CD8-positive, alpha-beta memory T cell (primary cell): ENCODE data around the gene ZNF394. TPM values are rescaled to one million over a fixed set of nuclear protein-coding genes. Genes with fewer than 3 reads are reported as not detected.

Experiments used
- CTCF ChIA-PET: fragments of 350-600 bp; sonication (Branson Sonifier 250); formaldehyde crosslinking; loops from one replicate; lab custom pipeline; 2021; ENCODE audit warnings: antibody characterized with exemption; lab: Charles Lee
- POLR2A ChIA-PET: fragments of 350-600 bp; sonication (Branson Sonifier 250); formaldehyde crosslinking; loops from one replicate; lab custom pipeline; 2021; ENCODE audit warnings: antibody characterized with exemption; lab: Charles Lee
- DNase-seq, 5 donors: peaks; one replicate each; pipeline versions ENCODE4 v3.0.0 to v3.0.0-alpha.2; 2020 to 2022; ENCODE audit warnings: mixed read lengths in 1 of 5
- H3K27ac ChIP-seq: one replicate; pipeline ENCODE4 v1.7.0; 2013; ENCODE audit warnings: low read depth, mild to moderate bottlenecking, low read length, moderate library complexity
- H3K27me3 ChIP-seq: 2 replicates; pipeline ENCODE4 v1.7.0; 2013; ENCODE audit warnings: low read length, mild to moderate bottlenecking; ENCODE audit not compliant: insufficient read depth, poor library complexity, severe bottlenecking
- H3K36me3 ChIP-seq: 2 replicates; pipeline ENCODE4 v1.7.0; 2013; ENCODE audit warnings: mild to moderate bottlenecking, low read length, moderate library complexity; ENCODE audit not compliant: insufficient read depth
- H3K4me1 ChIP-seq: 2 replicates; pipeline ENCODE4 v1.7.0; 2013; ENCODE audit warnings: mild to moderate bottlenecking, low read length, moderate library complexity; ENCODE audit not compliant: insufficient read depth
- H3K4me3 ChIP-seq: 2 replicates; pipeline ENCODE4 v1.7.0; 2013; ENCODE audit warnings: mild to moderate bottlenecking, low read length
- H3K9me3 ChIP-seq: 2 replicates; pipeline ENCODE4 v1.7.0; 2013; ENCODE audit warnings: mild to moderate bottlenecking, low read length
- H3K27ac Mint-ChIP-seq, 8 donors: one replicate each; pipeline ENCODE4 v1.8.0; 2020 to 2021; ENCODE audit warnings: mixed read lengths in 8 of 8, mild to moderate bottlenecking in 6 of 8, inconsistent platforms in 3 of 8, moderate library complexity in 3 of 8
- H3K27me3 Mint-ChIP-seq, 2 donors: one replicate each; pipeline ENCODE4 v1.8.0; 2020 to 2021; ENCODE audit warnings: mixed read lengths in 2 of 2, mild to moderate bottlenecking in 1 of 2, moderate library complexity in 1 of 2
- H3K36me3 Mint-ChIP-seq, 3 donors: one replicate each; pipeline ENCODE4 v1.8.0; 2020 to 2021; ENCODE audit warnings: mixed read lengths in 3 of 3, inconsistent platforms in 1 of 3, mild to moderate bottlenecking in 1 of 3
- H3K4me1 Mint-ChIP-seq, 3 donors: one replicate each; pipeline ENCODE4 v1.8.0; 2020 to 2021; ENCODE audit warnings: mixed read lengths in 3 of 3, inconsistent platforms in 1 of 3, mild to moderate bottlenecking in 1 of 3
- H3K4me3 Mint-ChIP-seq, 7 donors: one replicate each; pipeline ENCODE4 v1.8.0; 2020 to 2021; ENCODE audit warnings: mixed read lengths in 7 of 7, mild to moderate bottlenecking in 6 of 7, moderate library complexity in 4 of 7, inconsistent platforms in 2 of 7
- H3K9me3 Mint-ChIP-seq, 5 donors: one replicate each; pipeline ENCODE4 v1.8.0; 2020 to 2022; ENCODE audit warnings: mixed read lengths in 5 of 5, mild to moderate bottlenecking in 3 of 5, moderate library complexity in 2 of 5, inconsistent platforms in 1 of 5
- polyA plus RNA-seq: library from polyadenylated mRNA; unstranded; fragments of 300-500 nt; fragmentation: Illumina TruSeq; gene quantifications from one replicate; pipeline ENCODE4 v1.2.3, GENCODE V29; 2021
- total RNA-seq, 2 experiments: library from RNA; stranded (reverse); gene quantifications; one replicate each; pipeline ENCODE4 v1.2.3, GENCODE V29; 2021

Gene ZNF394
- total and polyA plus RNA-seq, 3 experiments from 2014 or later = 34.1 to 65.6 (median 35.0) TPM

DNA sequence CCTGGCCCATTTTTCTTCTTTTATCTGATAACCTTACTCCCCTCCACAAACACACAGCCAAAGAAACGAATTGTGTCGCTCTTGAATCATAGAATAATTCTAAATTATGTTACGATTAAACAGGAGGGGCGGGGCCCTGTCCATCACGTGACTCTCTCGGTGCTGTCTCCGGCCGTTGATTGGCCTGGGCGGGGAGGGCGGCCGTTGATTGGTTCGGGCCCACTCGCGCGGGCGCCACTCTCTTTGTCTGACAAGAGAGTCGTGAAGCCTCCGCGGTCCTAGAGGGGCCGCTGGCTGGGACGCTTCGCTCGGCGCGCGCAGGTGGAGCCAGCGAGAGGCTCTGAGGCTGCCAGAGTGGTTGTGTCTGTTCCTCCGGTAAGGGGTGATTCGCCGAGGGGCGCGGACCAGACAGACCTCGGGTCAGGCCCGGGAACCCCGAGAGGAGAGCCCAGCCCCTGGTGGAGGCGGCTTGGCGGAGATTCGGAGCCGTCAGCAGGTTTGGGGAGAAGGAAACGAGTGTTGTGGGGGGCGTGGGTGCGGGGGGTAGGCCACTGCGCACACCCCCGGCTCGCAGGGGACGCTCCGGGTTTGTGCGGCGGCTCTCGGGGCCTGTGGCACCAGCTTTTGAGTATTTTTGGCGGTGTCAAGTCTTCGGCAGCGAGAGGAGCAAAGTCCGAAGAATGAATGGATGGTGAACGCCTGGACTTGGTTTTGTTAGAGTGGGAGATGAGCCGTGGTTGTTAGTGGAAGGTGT, 27.3 kb downstream of the ZNF394 start, which contains the start of gene ZNF789:
ZNF789 (plus strand) TSS at position 330 of the 754 bp plus-strand sequence. CDS start 3,567 bp downstream, outside the sequence.
- peaks cover 25 to 37% (median 27%) of the 10 kb centered on the region in 3 donors for H3K4me1 Mint-ChIP-seq
- H3K9me3 ChIP-seq = no peaks in the 10 kb centered on the region

DNA sequence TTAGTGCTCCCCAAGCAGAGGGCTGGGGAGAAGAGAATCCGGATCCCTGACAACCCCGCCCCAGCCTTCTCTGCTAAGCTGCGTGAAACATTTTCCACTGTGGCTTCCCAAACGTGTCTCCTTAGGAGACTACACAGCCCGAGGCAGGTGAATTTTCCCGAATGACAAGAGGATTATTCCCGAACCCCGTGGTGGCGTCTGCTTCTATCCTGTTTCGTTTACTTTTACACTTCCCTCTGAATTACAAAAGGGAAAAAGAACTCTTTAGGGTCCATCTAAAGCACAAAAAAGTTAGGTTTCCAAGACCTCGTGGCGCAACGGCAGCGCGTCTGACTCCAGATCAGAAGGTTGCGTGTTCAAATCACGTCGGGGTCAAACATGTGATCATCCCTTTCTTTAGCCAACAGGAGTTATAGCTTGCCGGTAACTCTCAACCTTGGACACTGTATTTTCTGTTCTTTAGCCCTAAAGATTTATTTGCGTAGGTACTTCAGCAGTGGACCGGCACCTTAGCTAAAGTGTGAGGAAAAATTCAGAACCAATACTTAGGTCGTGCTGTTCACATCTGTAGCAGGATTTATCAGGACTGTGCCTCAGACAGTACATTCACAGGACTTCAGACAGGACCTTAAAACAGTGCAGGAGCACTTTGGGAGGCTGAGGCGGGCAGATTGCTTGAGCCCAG, 30.6 kb downstream of the ZNF394 start:
- Histone ChIP-seq H3K27me3 (no peaks in the 10 kb centered on the region), H3K9me3 (no peaks in the 10 kb centered on the region), H3K4me3 (no peak overlapping the region), H3K36me3 (no peaks in the 10 kb centered on the region), H3K27ac (no peak overlapping the region), H3K4me1 (peaks cover 22% of the 10 kb centered on the region)
- peaks cover 0 to 20% (median 0%) of the 10 kb centered on the region in 3 donors for H3K36me3 Mint-ChIP-seq
- peaks cover 30 to 40% (median 35%) of the 10 kb centered on the region in 3 donors for H3K4me1 Mint-ChIP-seq
- peak overlapping the region in 3 of 7 donors; percentile 38 to 97 (median 73) for H3K4me3 Mint-ChIP-seq
- CTCF ChIA-PET = interaction anchor here (0.9 kb wide), 1 partner anchor 30 kb away, joined by 3 read pairs; the partner anchor contains the start of gene ZNF394
- no peaks in the 10 kb centered on the region for H3K9me3 Mint-ChIP-seq
- peak overlapping the region in 2 of 8 donors; percentile 27 to 93 for H3K27ac Mint-ChIP-seq
- peaks cover 0 to 3% of the 10 kb centered on the region in 2 donors for H3K27me3 Mint-ChIP-seq
- DNase-seq = no peak
- POLR2A ChIA-PET = no interaction called here

More for the DNA sequence above, 27.3 kb downstream of the ZNF394 start, which contains the start of gene ZNF789:
- Histone ChIP-seq H3K27ac (peak within 1 kb of the TSS; percentile 78), H3K27me3 (no peaks in the 10 kb centered on the region), H3K4me3 (peak within 1 kb of the TSS; percentile 83), H3K4me1 (peaks cover 10% of the 10 kb centered on the region), H3K36me3 (no peaks in the 10 kb centered on the region)
- Mint-ChIP-seq H3K9me3 (no peaks in the 10 kb centered on the region), H3K4me3 (peak within 1 kb of the TSS; percentile 86 to 97 (median 94)), H3K27ac (peak within 1 kb of the TSS; percentile 75 to 97 (median 94)), H3K27me3 (peaks cover 0 to 3% of the 10 kb centered on the region in 2 donors), H3K36me3 (peaks cover 0 to 16% (median 0%) of the 10 kb centered on the region in 3 donors)
- ChIA-PET CTCF (interaction anchor here (0.9 to 1.9 kb wide), 3 partner anchors 28 to 101 kb away, joined by 3 to 6 read pairs (median 3); partner anchors contain the start of genes ZKSCAN5 and ZNF394), POLR2A (no interaction called here)
- DNase-seq = peak; percentile 92 to 98 (median 98)

DNA sequence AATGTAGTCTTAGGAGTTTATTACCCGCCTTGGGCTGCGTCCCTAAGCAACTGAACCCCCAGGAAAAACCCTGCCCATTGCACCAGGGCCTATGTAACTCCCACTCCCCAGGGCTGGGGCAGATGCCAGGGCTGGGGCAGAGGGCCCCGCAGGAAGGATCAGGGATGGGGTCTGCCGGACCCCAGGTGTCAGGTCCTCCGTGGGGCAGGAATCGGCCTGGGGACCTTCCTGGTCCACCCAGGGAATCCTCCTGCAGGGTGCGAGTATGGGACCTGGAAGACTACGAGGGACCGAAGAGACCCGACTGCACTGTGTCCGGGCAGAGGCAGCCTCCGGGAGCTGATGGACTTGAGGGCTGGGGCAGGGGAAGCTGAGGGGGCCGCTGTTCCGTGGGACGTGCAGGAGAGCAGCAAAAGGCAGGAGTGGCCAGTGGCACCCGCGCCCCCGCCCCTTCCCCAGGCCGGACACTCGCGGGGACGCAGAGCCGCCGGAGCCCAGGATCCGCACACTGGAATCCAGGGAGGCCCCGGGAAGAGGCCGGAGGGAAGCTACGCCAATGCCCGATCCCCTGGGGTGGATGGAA, 31.7 kb downstream of the ZNF394 start:
- no peaks in the 10 kb centered on the region for H3K27me3 ChIP-seq
- peaks cover 4% of the 10 kb centered on the region for H3K36me3 ChIP-seq
- ChIA-PET POLR2A (no interaction called here), CTCF (interaction anchor here (0.9 kb wide), 1 partner anchor 31 kb away, joined by 3 read pairs; the partner anchor contains the start of gene ZNF394)
- Mint-ChIP-seq H3K27me3 (peaks cover 0 to 3% of the 10 kb centered on the region in 2 donors), H3K4me3 (peak overlapping the region in 3 of 7 donors; percentile 41 to 70 (median 64)), H3K36me3 (peaks cover 0 to 25% (median 4%) of the 10 kb centered on the region in 3 donors), H3K4me1 (peaks cover 34 to 42% (median 41%) of the 10 kb centered on the region in 3 donors), H3K27ac (peak overlapping the region in 2 of 8 donors; percentile 23 to 54), H3K9me3 (no peaks in the 10 kb centered on the region)
- DNase-seq = no peak
- no peak overlapping the region for H3K27ac ChIP-seq
- H3K4me1 ChIP-seq = peaks cover 16% of the 10 kb centered on the region
- H3K9me3 ChIP-seq = no peaks in the 10 kb centered on the region
- H3K4me3 ChIP-seq = no peak overlapping the region

DNA sequence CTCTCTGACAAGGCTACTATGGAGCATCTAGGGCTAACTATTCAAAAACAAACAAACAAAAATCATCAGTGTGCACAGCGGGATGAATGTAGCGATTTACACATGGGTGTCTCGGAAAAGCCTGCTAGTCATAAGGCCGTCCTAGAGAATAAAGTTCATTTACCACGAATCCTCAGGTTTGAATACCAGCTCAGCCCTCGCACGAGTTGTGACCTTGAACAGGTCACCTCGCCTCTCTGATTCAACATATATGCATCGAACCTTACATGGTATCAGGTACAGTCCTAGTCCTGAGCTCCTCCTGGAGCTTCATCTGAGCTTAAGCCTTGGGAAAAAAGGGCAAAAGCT, 34.7 kb downstream of the ZNF394 start:
- H3K9me3 ChIP-seq = no peaks in the 10 kb centered on the region
- CTCF ChIA-PET = interaction anchor here (0.9 to 1.4 kb wide), 2 partner anchors 27 to 57 kb away, joined by 3 to 4 read pairs; partner anchors contain the start of genes BUD31 and PDAP1
- Mint-ChIP-seq H3K4me3 (peak overlapping the region; percentile 93 to 97 (median 95)), H3K9me3 (no peaks in the 10 kb centered on the region), H3K36me3 (peaks cover 0 to 29% (median 4%) of the 10 kb centered on the region in 3 donors), H3K27ac (peak overlapping the region; percentile 76 to 98 (median 92)), H3K27me3 (peaks cover 0 to 3% of the 10 kb centered on the region in 2 donors), H3K4me1 (peaks cover 23 to 48% (median 38%) of the 10 kb centered on the region in 3 donors)
- POLR2A ChIA-PET = interaction anchor here (0.6 to 1.8 kb wide), 6 partner anchors 10 to 58 kb away, joined by 3 to 9 read pairs (median 4); partner anchors contain the start of genes BUD31, CPSF4, PTCD1 and ZKSCAN5
- no peaks in the 10 kb centered on the region for H3K27me3 ChIP-seq
- H3K4me3 ChIP-seq = peak overlapping the region; percentile 92
- DNase-seq = no peak
- peaks cover 21% of the 10 kb centered on the region for H3K4me1 ChIP-seq
- peaks cover 8% of the 10 kb centered on the region for H3K36me3 ChIP-seq
- peak overlapping the region; percentile 84 for H3K27ac ChIP-seq

DNA sequence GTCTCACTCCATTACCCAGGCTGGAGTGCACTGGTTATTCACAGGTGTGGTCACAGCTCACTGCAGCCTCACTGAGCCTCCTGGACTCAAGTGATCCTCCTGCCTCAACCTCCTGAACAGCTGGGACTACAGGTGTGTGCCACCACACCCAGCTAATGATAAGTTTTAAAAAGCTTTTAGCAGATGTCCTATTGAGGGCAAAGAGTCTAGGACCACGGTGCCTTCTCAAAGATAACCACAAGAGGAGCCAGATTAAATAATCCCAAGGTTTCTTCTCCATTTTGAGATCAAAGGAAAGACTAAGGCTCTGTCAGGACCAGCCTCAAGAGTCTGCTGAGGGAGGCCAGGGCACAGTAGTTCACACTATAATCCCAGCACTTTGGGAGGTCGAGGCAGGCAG, 38.9 kb downstream of the ZNF394 start:
- H3K4me1 Mint-ChIP-seq = peaks cover 30 to 56% (median 55%) of the 10 kb centered on the region in 3 donors
- ChIA-PET POLR2A (no interaction called here), CTCF (no interaction called here)
- Histone ChIP-seq H3K27ac (no peak overlapping the region), H3K4me1 (peaks cover 18% of the 10 kb centered on the region), H3K9me3 (no peaks in the 10 kb centered on the region), H3K27me3 (no peaks in the 10 kb centered on the region), H3K36me3 (peaks cover 39% of the 10 kb centered on the region), H3K4me3 (no peak overlapping the region)
- H3K27ac Mint-ChIP-seq = peak overlapping the region in 2 of 8 donors; percentile 27 to 54
- H3K36me3 Mint-ChIP-seq = peaks cover 0 to 70% (median 4%) of the 10 kb centered on the region in 3 donors
- H3K9me3 Mint-ChIP-seq = no peaks in the 10 kb centered on the region
- H3K4me3 Mint-ChIP-seq = peak overlapping the region in 1 of 7 donors; percentile 48
- no peaks in the 10 kb centered on the region for H3K27me3 Mint-ChIP-seq
- no peak for DNase-seq

DNA sequence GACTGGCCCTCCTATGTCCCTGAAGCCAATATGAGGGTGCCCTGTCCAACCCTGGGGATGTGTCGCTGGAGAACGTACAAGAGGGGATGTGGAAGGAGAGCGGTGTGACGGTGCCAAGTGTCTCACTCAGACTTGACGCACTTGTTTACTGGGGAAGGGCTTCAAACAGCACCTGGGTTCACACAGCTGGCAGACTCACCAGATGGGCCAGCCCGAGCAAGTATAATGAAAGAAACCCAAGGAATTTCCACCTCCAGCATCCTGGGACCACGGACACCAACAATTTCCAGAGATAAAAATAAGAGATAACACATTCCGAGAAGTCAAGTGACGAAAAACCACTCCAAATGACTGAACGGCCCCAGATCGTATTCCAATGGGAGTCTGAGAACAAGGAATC, 39.4 kb downstream of the ZNF394 start:
- no peaks in the 10 kb centered on the region for H3K27me3 Mint-ChIP-seq
- CTCF ChIA-PET = interaction anchor here (1.5 kb wide), 1 partner anchor 17 kb away, joined by 5 read pairs; no protein-coding TSS in a partner anchor
- POLR2A ChIA-PET = no interaction called here

DNA sequence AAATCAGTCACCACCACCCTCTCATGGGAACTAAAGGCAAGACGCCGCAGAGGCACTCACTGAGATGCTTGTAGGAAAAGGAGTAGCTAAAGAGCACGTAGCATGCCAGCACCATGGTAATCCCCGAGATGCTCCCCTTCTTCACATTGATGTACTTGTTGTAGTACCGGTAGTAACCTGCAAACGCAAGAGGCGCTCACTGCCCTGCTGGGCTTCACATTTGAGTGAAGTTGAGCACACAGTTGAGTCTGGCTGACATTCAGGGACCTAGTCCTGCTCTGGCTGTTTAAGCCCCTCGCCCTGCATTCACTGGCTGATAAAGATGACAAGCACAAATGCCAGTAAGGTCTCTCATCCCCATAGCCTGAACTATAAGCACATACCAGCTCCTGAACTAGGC, 41.0 kb downstream of the ZNF394 start:
- CTCF ChIA-PET = interaction anchor here (1.5 kb wide), 1 partner anchor 15 kb away, joined by 5 read pairs; no protein-coding TSS in a partner anchor
- peaks cover 9% of the 10 kb centered on the region for H3K4me1 ChIP-seq
- no peaks in the 10 kb centered on the region for H3K9me3 Mint-ChIP-seq
- DNase-seq = no peak
- H3K27ac Mint-ChIP-seq = peak overlapping the region in 4 of 8 donors; percentile 29 to 59 (median 37)
- H3K4me3 ChIP-seq = no peak overlapping the region
- H3K36me3 Mint-ChIP-seq = peaks cover 0 to 77% (median 3%) of the 10 kb centered on the region in 3 donors
- peaks cover 15 to 37% (median 36%) of the 10 kb centered on the region in 3 donors for H3K4me1 Mint-ChIP-seq
- no peak overlapping the region for H3K4me3 Mint-ChIP-seq
- no peaks in the 10 kb centered on the region for H3K27me3 Mint-ChIP-seq
- H3K9me3 ChIP-seq = no peaks in the 10 kb centered on the region
- no peak overlapping the region for H3K27ac ChIP-seq
- no peaks in the 10 kb centered on the region for H3K27me3 ChIP-seq
- peaks cover 38% of the 10 kb centered on the region for H3K36me3 ChIP-seq
- POLR2A ChIA-PET = no interaction called here

More for the DNA sequence above, 39.4 kb downstream of the ZNF394 start:
- Mint-ChIP-seq H3K36me3 (peaks cover 0 to 69% (median 4%) of the 10 kb centered on the region in 3 donors), H3K4me1 (peaks cover 25 to 51% (median 49%) of the 10 kb centered on the region in 3 donors), H3K4me3 (no peak overlapping the region), H3K27ac (peak overlapping the region in 5 of 8 donors; percentile 19 to 80 (median 49)), H3K9me3 (no peaks in the 10 kb centered on the region)
- H3K4me3 ChIP-seq = no peak overlapping the region
- no peak overlapping the region for H3K27ac ChIP-seq
- H3K4me1 ChIP-seq = peaks cover 16% of the 10 kb centered on the region
- H3K36me3 ChIP-seq = peaks cover 39% of the 10 kb centered on the region
- DNase-seq = no peak
- no peaks in the 10 kb centered on the region for H3K27me3 ChIP-seq
- no peaks in the 10 kb centered on the region for H3K9me3 ChIP-seq
